ENCODE measurements around the gene GATA5.

The GATA5 gene

DNA sequence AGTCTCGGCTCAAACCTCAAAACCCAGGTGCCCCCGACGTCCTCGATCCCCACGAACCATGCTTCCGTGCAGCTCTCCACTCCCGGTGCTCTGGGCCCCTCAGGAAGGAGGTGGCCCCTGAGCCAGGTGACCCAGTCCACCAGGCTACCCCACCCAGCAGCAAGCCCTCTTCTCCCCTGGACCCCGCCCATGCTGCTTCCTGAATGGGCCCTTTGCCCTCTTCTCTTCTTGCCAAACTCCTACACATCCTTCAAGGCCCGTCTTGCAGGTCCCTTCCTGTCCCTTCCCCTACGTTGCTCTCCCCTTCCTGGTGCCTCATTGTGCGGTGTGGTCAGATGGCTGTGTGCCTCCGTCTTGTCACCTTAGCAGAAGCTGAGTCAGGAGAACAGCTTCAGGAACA lies 3.4 kb upstream of the GATA5 start:
- no peak overlapping the region for H3K4me3 ChIP-seq (ENCODE audit: low read depth, low read length)

DNA sequence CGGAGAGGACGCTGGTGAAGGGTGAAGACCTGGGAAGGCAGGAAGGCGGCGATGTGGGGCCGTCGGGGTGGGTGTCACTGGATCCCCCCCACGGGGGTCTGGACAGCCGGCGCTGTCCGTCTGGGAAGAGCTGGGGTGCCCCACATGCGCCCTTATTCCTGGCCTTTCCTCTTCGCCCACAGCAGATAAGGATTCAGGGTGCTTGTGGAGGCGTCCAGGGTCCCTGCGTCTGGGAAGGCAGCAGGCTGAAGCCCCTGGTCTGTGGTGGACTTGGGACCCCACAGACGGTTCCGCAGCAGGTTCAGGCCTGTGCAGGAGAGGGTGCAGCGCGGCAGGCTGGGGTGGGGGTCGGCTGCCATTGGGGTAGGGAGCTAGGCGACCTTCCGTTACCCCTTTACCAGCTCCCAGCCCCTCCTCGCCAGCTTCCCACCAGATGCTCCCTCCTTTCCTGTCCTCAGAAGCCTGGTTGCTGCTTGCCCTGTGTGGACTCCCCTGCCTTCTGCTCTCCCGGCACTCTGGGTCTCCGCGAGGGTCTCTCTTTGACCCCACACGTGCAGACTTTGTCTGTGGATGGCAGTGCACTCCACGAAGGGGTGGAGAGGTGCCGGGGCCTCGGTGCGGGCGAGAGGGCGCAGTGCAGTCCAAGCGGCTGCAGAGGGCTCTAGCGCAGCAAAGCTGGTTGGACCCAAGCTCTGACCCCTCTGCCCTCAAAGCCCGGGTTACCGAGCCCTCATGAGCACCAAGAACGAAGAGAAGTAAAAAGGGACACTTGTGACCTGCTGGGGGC lies 2.1 kb upstream of the GATA5 start:
- TF ChIP-seq, protein P1, sequence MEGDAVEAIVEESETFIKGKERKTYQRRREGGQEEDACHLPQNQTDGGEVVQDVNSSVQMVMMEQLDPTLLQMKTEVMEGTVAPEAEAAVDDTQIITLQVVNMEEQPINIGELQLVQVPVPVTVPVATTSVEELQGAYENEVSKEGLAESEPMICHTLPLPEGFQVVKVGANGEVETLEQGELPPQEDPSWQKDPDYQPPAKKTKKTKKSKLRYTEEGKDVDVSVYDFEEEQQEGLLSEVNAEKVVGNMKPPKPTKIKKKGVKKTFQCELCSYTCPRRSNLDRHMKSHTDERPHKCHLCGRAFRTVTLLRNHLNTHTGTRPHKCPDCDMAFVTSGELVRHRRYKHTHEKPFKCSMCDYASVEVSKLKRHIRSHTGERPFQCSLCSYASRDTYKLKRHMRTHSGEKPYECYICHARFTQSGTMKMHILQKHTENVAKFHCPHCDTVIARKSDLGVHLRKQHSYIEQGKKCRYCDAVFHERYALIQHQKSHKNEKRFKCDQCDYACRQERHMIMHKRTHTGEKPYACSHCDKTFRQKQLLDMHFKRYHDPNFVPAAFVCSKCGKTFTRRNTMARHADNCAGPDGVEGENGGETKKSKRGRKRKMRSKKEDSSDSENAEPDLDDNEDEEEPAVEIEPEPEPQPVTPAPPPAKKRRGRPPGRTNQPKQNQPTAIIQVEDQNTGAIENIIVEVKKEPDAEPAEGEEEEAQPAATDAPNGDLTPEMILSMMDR (IDR thresholded peaks at IDR 0.05; ENCODE audit: borderline replicate concordance, insufficient read depth, low read depth, low read length): no peak
- no peak overlapping the region for H3K4me3 ChIP-seq (ENCODE audit: low read depth, low read length)

More for the DNA sequence above, 3.4 kb upstream of the GATA5 start:
- TF ChIP-seq, protein P1 (IDR thresholded peaks at IDR 0.05; ENCODE audit: borderline replicate concordance, insufficient read depth, low read depth, low read length): no peak

DNA sequence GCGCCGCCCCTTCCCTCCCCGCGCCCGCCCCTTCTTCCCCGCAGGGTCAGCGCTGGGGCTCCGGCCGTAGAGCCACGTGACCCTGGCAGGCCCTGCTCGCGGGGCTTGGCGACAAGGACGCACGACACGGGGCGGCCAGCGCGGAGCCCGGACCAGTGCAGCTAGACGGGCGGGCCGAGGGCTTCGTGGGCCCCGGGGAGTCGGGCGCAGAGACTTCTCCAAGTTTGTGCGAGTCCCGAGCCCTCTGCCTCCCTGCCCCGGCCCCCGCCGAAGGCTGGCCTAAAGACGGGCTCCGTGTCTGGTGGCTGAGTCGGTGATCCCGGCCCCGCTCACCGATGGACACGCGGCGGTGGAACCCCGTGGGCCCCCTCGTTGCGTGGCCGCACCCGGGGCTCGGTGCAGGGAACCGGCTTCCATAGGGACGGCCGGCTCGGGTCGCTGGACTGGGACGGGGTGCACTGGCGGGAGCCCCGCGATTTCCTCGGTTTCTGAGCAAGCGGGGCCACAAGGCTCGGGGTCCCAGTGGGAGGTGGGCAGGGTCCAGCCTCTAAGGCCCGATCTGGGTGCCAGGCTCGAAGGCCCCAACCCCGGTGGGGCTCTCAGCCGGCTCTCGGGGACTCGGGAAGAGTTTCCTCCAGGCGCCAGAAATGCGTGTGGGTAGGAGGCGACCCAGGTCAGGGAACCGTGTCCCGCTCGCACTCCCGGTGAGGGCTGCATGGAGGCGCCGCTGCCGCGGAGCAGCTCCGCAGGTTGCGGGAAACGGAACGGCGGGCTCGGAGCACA lies 452 bp upstream of the GATA5 start:
- TF ChIP-seq, protein P1 (IDR thresholded peaks at IDR 0.05; ENCODE audit: borderline replicate concordance, insufficient read depth, low read depth, low read length): no peak
- no peak overlapping the region for H3K4me3 ChIP-seq (ENCODE audit: low read depth, low read length)

DNA sequence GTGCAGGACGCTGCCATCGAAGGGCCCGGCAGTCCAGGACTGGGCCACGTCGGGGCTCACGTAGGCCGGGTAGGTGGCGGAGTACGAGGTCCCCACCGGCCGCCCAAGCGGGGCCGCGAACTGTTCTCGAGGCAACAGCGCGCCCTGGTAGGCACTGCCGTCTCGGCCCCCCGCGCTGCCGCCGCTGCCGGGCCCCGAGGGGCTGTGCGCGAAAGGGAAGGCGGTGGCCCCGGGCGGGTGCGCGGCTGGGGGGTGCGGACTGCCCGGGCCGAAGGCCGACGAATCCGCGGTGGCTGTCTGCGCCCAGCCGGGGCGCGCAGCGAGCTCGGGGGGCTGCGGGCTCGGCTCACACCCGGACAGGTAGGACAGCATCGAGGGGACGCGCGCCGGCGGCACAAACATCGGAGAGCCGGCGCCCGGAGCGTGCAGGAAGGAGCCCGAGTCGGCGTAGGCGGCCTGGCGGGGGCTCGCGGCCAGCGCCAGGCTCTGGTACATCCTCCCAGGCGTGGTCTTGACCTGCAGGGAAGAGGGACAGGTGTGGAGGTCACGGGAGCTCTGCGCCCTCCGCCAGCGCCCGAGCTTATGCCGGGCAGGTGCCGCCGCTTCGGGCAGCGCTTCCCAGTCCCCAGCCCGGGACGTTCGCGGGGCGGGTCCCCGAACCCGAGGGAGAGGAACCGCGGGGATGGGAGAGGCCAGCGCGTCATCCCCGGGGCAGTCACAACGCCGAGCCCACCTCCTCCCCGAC lies 596 bp downstream of the GATA5 start:
- TF ChIP-seq, protein P1 (IDR thresholded peaks at IDR 0.05; ENCODE audit: borderline replicate concordance, insufficient read depth, low read depth, low read length): no peak
- H3K4me3 ChIP-seq (ENCODE audit: low read depth, low read length): no peak overlapping the region

DNA sequence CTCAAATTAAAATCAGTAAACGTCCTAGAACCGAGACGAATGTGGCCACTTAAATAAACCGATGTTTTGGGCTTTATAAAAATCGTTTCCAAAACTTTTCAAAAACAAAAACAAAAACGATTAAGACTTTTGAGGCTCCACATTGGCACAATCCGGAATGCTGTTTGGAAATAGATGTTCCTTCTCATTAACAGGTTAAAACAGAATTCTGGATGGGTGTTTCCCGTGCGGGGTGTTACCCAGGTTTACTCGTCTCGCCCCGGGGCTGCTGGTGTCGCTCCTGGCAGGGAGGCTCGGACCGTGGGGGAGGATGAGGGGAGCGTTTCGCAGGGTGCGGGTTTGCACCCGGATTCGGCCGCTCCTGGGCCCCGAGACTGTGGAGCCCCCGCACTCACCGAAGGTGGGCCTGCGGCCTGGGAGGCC lies 1.2 kb downstream of the GATA5 start:
- TF ChIP-seq, protein P1 (IDR thresholded peaks at IDR 0.05; ENCODE audit: borderline replicate concordance, insufficient read depth, low read depth, low read length): no peak
- no peak overlapping the region for H3K4me3 ChIP-seq (ENCODE audit: low read depth, low read length)

DNA sequence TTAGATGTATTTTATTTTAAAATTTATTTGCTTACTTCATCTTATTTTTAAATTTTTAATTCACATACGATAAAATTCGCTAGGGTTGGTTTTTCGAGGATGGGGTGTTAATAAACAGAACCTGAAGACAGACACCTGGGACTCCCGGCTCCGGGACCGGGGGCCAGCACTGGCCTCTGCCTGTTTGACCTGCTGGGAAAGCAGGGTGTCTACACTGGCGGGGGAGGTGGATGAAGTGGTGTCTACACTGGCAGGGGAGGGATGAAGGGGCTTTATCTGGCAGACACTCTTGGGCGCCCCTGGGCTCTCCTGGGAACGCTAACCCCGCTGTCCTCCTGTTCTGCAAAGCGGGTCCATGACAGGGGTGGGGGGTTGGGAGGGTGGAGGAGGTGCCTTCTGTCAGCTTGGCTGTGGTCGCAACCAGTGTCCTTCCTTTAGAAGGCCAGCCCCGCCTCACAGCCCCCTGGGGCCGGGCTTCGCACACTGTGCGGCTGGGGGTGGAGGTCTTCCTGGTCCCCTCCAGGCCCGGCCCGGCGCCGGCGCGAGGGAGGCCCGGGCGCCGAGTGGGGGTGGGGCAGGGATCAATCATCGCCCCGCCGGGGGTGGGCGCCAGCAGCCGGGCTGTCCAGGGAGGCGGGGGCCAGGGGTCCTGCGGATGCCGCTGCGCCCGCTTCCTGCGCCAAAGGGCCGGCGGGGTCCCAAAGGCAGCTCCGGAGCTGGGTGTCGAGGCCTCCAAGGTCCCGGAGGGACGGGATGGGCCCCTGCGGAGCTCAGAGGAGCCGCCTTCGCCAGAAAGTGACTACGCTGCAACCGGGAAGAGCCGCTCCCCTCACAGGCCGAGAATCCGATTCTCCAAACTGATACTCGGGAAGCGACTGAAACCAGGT lies 1.8 kb downstream of the GATA5 start:
- no peak overlapping the region for H3K4me3 ChIP-seq (ENCODE audit: low read depth, low read length)
- TF ChIP-seq, protein P1 (IDR thresholded peaks at IDR 0.05; ENCODE audit: borderline replicate concordance, insufficient read depth, low read depth, low read length): no peak

Measured in GM12875 (cell line).